Measurements from ENCODE around the gene WDR44. TPM values are rescaled to one million over a fixed set of nuclear protein-coding genes. Genes with fewer than 3 reads are reported as not detected.

The WDR44 gene
- total and polyA plus RNA-seq, 2 of the 13 experiments (the other 11 are each of a cell fraction or from before 2014, with no cell fraction given), result 2.2 to 4.3 TPM

GRCh38 chrX:118345464-118346257 lies at the start of gene WDR44 (continued):
- TF ChIP-seq, protein P1, sequence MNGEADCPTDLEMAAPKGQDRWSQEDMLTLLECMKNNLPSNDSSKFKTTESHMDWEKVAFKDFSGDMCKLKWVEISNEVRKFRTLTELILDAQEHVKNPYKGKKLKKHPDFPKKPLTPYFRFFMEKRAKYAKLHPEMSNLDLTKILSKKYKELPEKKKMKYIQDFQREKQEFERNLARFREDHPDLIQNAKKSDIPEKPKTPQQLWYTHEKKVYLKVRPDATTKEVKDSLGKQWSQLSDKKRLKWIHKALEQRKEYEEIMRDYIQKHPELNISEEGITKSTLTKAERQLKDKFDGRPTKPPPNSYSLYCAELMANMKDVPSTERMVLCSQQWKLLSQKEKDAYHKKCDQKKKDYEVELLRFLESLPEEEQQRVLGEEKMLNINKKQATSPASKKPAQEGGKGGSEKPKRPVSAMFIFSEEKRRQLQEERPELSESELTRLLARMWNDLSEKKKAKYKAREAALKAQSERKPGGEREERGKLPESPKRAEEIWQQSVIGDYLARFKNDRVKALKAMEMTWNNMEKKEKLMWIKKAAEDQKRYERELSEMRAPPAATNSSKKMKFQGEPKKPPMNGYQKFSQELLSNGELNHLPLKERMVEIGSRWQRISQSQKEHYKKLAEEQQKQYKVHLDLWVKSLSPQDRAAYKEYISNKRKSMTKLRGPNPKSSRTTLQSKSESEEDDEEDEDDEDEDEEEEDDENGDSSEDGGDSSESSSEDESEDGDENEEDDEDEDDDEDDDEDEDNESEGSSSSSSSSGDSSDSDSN (CRISPR knock-in tag; IDR thresholded peaks at IDR 0.05), result no peak
- TF ChIP-seq RARG (CRISPR knock-in tag; IDR thresholded peaks at IDR 0.05; ENCODE audit: low read depth) (no peak), RFX3 (CRISPR knock-in tag; IDR thresholded peaks at IDR 0.05) (no peak), ELF4 (CRISPR knock-in tag; IDR thresholded peaks at IDR 0.05; ENCODE audit: borderline replicate concordance) (no peak), SP5 (CRISPR knock-in tag; IDR thresholded peaks at IDR 0.05; ENCODE audit: borderline replicate concordance, low read depth) (no peak), ZBTB25 (CRISPR knock-in tag; IDR thresholded peaks at IDR 0.05) (no peak), ATF7-NPFF (CRISPR knock-in tag; IDR thresholded peaks at IDR 0.05; ENCODE audit: low read depth) (no peak), ZFP90 (CRISPR knock-in tag; IDR thresholded peaks at IDR 0.05; ENCODE audit: borderline replicate concordance) (no peak), HDAC6 (IDR thresholded peaks at IDR 0.05; ENCODE audit: low read depth, low read length) (no peak), ZNF850 (CRISPR knock-in tag; conservative IDR thresholded peaks at IDR 0.05) (no peak), WIZ (CRISPR knock-in tag; IDR thresholded peaks at IDR 0.05) (no peak), ZMAT3 (CRISPR knock-in tag; conservative IDR thresholded peaks at IDR 0.05) (0 out of 2 replicates have a peak, but pooled peaks have one; percentile 12), IRF1 (CRISPR knock-in tag; IDR thresholded peaks at IDR 0.05; ENCODE audit: low read depth) (no peak), DZIP1 (CRISPR knock-in tag; IDR thresholded peaks at IDR 0.05) (no peak), HNRNPLL (IDR thresholded peaks at IDR 0.05; ENCODE audit: low read depth, low read length, poor library complexity, severe bottlenecking) (peak; percentile 87), ZZZ3 (CRISPR knock-in tag; IDR thresholded peaks at IDR 0.05; ENCODE audit: borderline replicate concordance) (no peak), MEIS2 (CRISPR knock-in tag; IDR thresholded peaks at IDR 0.05) (no peak), POGZ (CRISPR knock-in tag; IDR thresholded peaks at IDR 0.05) (peak; percentile 79), SIN3A (IDR thresholded peaks at IDR 0.05; ENCODE audit: borderline replicate concordance, low read depth, low read length) (no peak; the same call in 1 of the 2 replicates), CAMTA2 (CRISPR knock-in tag; IDR thresholded peaks at IDR 0.05; ENCODE audit: borderline replicate concordance) (no peak)
- TF ChIP-seq, protein P2, sequence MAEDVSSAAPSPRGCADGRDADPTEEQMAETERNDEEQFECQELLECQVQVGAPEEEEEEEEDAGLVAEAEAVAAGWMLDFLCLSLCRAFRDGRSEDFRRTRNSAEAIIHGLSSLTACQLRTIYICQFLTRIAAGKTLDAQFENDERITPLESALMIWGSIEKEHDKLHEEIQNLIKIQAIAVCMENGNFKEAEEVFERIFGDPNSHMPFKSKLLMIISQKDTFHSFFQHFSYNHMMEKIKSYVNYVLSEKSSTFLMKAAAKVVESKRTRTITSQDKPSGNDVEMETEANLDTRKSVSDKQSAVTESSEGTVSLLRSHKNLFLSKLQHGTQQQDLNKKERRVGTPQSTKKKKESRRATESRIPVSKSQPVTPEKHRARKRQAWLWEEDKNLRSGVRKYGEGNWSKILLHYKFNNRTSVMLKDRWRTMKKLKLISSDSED (CRISPR knock-in tag; IDR thresholded peaks at IDR 0.05), result no peak

Measured in HepG2 (cell line).